Measurements from ENCODE around the gene NSD1. TPM values are rescaled to one million over a fixed set of nuclear protein-coding genes. Genes with fewer than 3 reads are reported as not detected.
"Not testable (repeated sequence)": the region's sequence is repeated elsewhere in the genome, so short reads cannot be mapped to it uniquely, and the experiment has no call there.

The NSD1 gene
- total and polyA plus RNA-seq, 2 donors (not counting 1 experiment from before 2014, with no cell fraction given): 19.3 to 52.8 TPM

- Histone ChIP-seq H2AFZ (ENCODE audit: low read length) (no peak overlapping the region), H3K4me1 (ENCODE audit: control insufficient read depth, extremely low read depth, insufficient read depth, low read length) (no peaks in the 10 kb centered on the region), H3K27me3 (ENCODE audit: control insufficient read depth, insufficient read depth, low read length) (no peaks in the 10 kb centered on the region), H3K79me2 (ENCODE audit: control insufficient read depth, insufficient read depth, low read length) (peaks cover 36% of the 10 kb centered on the region), H3K36me3 (ENCODE audit: control insufficient read depth, insufficient read depth, low read length) (no peaks in the 10 kb centered on the region), H3K9me3 (ENCODE audit: control insufficient read depth, insufficient read depth, low read depth, low read length) (no peaks in the 10 kb centered on the region), H3K9ac (ENCODE audit: insufficient read depth, low read length) (no peak overlapping the region), H3K27ac (ENCODE audit: insufficient read depth, low read length) (no peak overlapping the region), H3K4me2 (ENCODE audit: extremely low read depth, insufficient read depth, low read length) (no peak overlapping the region), H3K4me3 (replicated peaks in 1 of 4; ENCODE audit: control extremely low read depth in 1 of 4, insufficient read depth in 1 of 4, low read depth in 3 of 4, low read length in 4 of 4) (no peak overlapping the region), H4K20me1 (ENCODE audit: control insufficient read depth, extremely low read depth, insufficient read depth, low read length) (no peaks in the 10 kb centered on the region)
- TF ChIP-seq EZH2 (IDR thresholded peaks at IDR 0.05; ENCODE audit: low read length, missing control alignments) (no peak), CTCF (conservative IDR thresholded peaks at IDR 0.05 in 1 of 2, IDR thresholded peaks at IDR 0.05 in 1 of 2; ENCODE audit: low read depth in 1 of 2, low read length in 2 of 2) (no peak)
- DNase-seq (ENCODE audit: low read depth in 2 of 2): no peak
Measured at GRCh38 chr5:177171961-177172360, 38.4 kb downstream of the NSD1 start.

- H3K4me3 ChIP-seq (replicated peaks in 1 of 4; ENCODE audit: control extremely low read depth in 1 of 4, insufficient read depth in 1 of 4, low read depth in 3 of 4, low read length in 4 of 4): no peak overlapping the region
- H3K9me3 ChIP-seq (ENCODE audit: control insufficient read depth, insufficient read depth, low read depth, low read length): no peaks in the 10 kb centered on the region
- H3K4me2 ChIP-seq (ENCODE audit: extremely low read depth, insufficient read depth, low read length): no peak overlapping the region
- TF ChIP-seq CTCF (conservative IDR thresholded peaks at IDR 0.05 in 1 of 2, IDR thresholded peaks at IDR 0.05 in 1 of 2; ENCODE audit: low read depth in 1 of 2, low read length in 2 of 2): no peak
- TF ChIP-seq EZH2 (IDR thresholded peaks at IDR 0.05; ENCODE audit: low read length, missing control alignments): no peak
- H3K27me3 ChIP-seq (ENCODE audit: control insufficient read depth, insufficient read depth, low read length): no peaks in the 10 kb centered on the region
- H3K4me1 ChIP-seq (ENCODE audit: control insufficient read depth, extremely low read depth, insufficient read depth, low read length): no peaks in the 10 kb centered on the region
- peaks cover 37% of the 10 kb centered on the region for H3K79me2 ChIP-seq (ENCODE audit: control insufficient read depth, insufficient read depth, low read length)
- no peak for DNase-seq (ENCODE audit: low read depth in 2 of 2)
- H3K36me3 ChIP-seq (ENCODE audit: control insufficient read depth, insufficient read depth, low read length): no peaks in the 10 kb centered on the region
- no peak overlapping the region for H2AFZ ChIP-seq (ENCODE audit: low read length)
- H4K20me1 ChIP-seq (ENCODE audit: control insufficient read depth, extremely low read depth, insufficient read depth, low read length): no peaks in the 10 kb centered on the region
- no peak overlapping the region for H3K27ac ChIP-seq (ENCODE audit: insufficient read depth, low read length)
- no peak overlapping the region for H3K9ac ChIP-seq (ENCODE audit: insufficient read depth, low read length)
Measured at GRCh38 chr5:177175336-177175735, 41.8 kb downstream of the NSD1 start.

- no peak overlapping the region for H3K4me2 ChIP-seq (ENCODE audit: extremely low read depth, insufficient read depth, low read length)
- H4K20me1 ChIP-seq (ENCODE audit: control insufficient read depth, extremely low read depth, insufficient read depth, low read length): no peaks in the 10 kb centered on the region
- H2AFZ ChIP-seq (ENCODE audit: low read length): no peak overlapping the region
- no peak overlapping the region for H3K27ac ChIP-seq (ENCODE audit: insufficient read depth, low read length)
- H3K9me3 ChIP-seq (ENCODE audit: control insufficient read depth, insufficient read depth, low read depth, low read length): no peaks in the 10 kb centered on the region
- no peaks in the 10 kb centered on the region for H3K4me1 ChIP-seq (ENCODE audit: control insufficient read depth, extremely low read depth, insufficient read depth, low read length)
- no peaks in the 10 kb centered on the region for H3K27me3 ChIP-seq (ENCODE audit: control insufficient read depth, insufficient read depth, low read length)
- no peak overlapping the region for H3K4me3 ChIP-seq (replicated peaks in 1 of 4; ENCODE audit: control extremely low read depth in 1 of 4, insufficient read depth in 1 of 4, low read depth in 3 of 4, low read length in 4 of 4)
- H3K79me2 ChIP-seq (ENCODE audit: control insufficient read depth, insufficient read depth, low read length): peaks cover 37% of the 10 kb centered on the region
- no peak for TF ChIP-seq EZH2 (IDR thresholded peaks at IDR 0.05; ENCODE audit: low read length, missing control alignments)
- TF ChIP-seq CTCF (conservative IDR thresholded peaks at IDR 0.05 in 1 of 2, IDR thresholded peaks at IDR 0.05 in 1 of 2; ENCODE audit: low read depth in 1 of 2, low read length in 2 of 2): no peak
- DNase-seq (ENCODE audit: low read depth in 2 of 2): no peak
- no peaks in the 10 kb centered on the region for H3K36me3 ChIP-seq (ENCODE audit: control insufficient read depth, insufficient read depth, low read length)
- no peak overlapping the region for H3K9ac ChIP-seq (ENCODE audit: insufficient read depth, low read length)
Measured at GRCh38 chr5:177176175-177176711, 42.7 kb downstream of the NSD1 start.

GRCh38 chr5:177177847-177178437 is 44.4 kb downstream of the NSD1 start:
- H3K27ac ChIP-seq (ENCODE audit: insufficient read depth, low read length); H4K20me1 ChIP-seq (ENCODE audit: control insufficient read depth, extremely low read depth, insufficient read depth, low read length); H3K9me3 ChIP-seq (ENCODE audit: control insufficient read depth, insufficient read depth, low read depth, low read length); H3K36me3 ChIP-seq (ENCODE audit: control insufficient read depth, insufficient read depth, low read length); H3K4me3 ChIP-seq (replicated peaks in 1 of 4; ENCODE audit: control extremely low read depth in 1 of 4, insufficient read depth in 1 of 4, low read depth in 3 of 4, low read length in 4 of 4); H3K27me3 ChIP-seq (ENCODE audit: control insufficient read depth, insufficient read depth, low read length); H3K4me2 ChIP-seq (ENCODE audit: extremely low read depth, insufficient read depth, low read length); H2AFZ ChIP-seq (ENCODE audit: low read length); H3K9ac ChIP-seq (ENCODE audit: insufficient read depth, low read length); H3K4me1 ChIP-seq (ENCODE audit: control insufficient read depth, extremely low read depth, insufficient read depth, low read length); DNase-seq (ENCODE audit: low read depth in 2 of 2): not testable (repeated sequence)
- H3K79me2 ChIP-seq (ENCODE audit: control insufficient read depth, insufficient read depth, low read length): peaks cover 28% of the 10 kb centered on the region

Measured in fibroblast of lung (primary cell).